GM19238 (cell line): ENCODE data around the gene SNAP47.

Experiments
- DNase-seq: peaks from one replicate; pipeline ENCODE4 v3.0.0; 2011; ENCODE audit warnings: low spot score; ENCODE audit not compliant: insufficient read length

SNAP47 gene

DNA sequence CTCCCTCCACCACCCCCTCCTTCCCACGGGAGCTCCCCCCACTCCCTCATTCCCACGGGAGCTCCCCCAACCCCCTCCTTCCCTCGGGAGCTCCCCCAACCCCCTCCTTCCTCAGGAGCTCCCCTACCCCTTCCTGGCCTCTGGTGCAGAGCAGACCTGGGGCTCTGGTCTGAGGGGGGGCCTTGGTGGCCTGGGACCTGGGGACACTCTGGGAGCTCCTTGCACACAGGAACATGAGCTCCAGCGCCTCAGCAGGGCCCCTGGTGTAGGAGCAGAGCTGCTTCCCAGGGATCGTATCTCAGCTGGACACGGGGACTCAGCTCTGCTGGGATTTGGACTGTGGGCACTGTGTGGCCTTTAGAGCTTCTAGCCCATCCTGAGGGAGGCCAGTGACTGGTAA is 60.5 kb downstream of the SNAP47 start:
- no peak for DNase-seq

- no peak for DNase-seq
Measured at GRCh38 chr1:227796359-227796915, 61.2 kb downstream of the SNAP47 start.

DNA sequence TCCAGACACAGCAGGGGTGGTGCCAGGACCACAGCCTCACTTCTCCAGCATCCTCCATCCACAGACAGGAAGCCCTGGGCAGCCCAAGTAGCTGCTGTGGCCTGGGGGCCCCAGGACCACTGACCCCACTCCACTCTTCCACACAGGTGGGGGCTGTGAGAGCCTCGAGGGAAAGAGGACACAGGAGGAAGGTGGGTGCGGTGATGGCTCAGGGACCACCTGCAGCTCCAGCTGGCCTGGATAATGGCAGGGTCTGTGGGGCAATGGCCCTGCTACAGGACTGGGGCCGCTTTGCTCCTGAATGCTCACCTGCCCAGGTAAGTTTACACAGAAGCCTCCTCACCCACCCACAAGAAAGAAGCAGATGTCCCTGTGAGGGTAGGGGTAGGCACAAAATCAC is 61.9 kb downstream of the SNAP47 start:
- no peak for DNase-seq

- DNase-seq, result no peak
Measured at GRCh38 chr1:227797625-227798024, 62.4 kb downstream of the SNAP47 start.

GRCh38 chr1:227798078-227798802 is 63.0 kb downstream of the SNAP47 start:
- no peak for DNase-seq

DNA sequence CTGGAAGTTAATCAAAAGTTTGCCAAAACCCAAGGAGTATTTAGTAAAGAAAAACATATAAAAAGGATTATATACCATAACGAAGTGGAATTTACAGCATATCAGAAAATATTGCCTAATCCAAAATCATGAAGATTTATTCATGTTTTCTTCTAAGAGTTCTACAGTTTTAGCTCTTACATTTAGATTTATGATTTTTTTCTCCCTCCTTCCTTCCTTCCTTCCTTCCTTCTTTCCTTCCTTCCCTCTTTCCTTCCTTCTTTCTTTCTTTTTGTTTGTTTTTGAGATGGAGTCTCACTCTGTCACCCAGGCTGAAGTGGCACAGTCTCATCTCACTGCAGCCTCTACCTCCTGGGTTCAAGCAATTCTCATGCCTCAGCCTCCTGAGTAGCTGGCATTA is 64.5 kb downstream of the SNAP47 start:
- no peak for DNase-seq

- DNase-seq, result no peak
Measured at GRCh38 chr1:227803933-227804332, 68.7 kb downstream of the SNAP47 start.

GRCh38 chr1:227805606-227806197 is 70.5 kb downstream of the SNAP47 start:
- DNase-seq, result no peak

GRCh38 chr1:227808566-227808965 is 73.3 kb downstream of the SNAP47 start:
- DNase-seq, result no peak

DNA sequence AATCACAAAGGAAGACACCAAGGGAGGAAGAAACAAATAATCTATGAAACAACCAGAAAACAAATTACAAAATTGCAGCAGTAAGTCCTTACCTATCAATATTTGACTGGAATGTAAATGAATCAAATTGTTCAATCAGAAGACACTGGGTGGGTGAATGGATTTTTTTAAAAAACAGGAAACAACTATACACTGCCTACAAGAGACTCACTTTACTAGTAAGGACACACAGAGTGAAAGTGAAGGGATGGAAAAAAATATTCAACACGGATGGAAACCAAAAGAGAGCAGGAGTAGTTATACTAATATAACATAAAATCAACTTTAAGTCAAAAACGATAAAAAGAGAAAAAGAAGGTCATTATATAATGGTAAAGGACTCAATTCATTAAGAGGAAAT is 73.8 kb downstream of the SNAP47 start:
- DNase-seq, result no peak

DNA sequence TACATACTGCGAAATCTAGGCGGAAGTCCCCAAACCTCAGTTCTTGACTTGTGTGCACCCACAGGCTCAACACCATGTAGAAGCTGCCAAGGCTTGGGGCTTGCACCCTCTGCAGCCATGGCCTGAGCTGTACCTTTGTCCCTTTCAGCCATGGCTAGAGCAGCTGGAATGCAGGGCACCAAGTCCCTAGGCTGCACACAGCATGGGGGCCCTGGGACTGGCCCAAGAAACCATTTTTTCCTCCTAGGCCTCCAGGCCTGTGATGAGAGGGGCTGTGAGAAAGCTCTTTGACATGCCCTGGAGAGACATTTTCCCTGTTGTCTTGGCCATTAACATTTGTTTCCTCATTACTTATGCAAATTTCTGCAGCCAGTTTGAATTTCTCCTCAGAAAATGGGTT is 78.7 kb downstream of the SNAP47 start:
- DNase-seq, result no peak

- DNase-seq, result no peak
Measured at GRCh38 chr1:227815468-227816409, 80.5 kb downstream of the SNAP47 start, which contains the start of gene PRSS38. Gene PRSS38, plus strand, starts transcription at chr1:227815675. Its CDS starts 42 bp downstream, at chr1:227815717.

DNA sequence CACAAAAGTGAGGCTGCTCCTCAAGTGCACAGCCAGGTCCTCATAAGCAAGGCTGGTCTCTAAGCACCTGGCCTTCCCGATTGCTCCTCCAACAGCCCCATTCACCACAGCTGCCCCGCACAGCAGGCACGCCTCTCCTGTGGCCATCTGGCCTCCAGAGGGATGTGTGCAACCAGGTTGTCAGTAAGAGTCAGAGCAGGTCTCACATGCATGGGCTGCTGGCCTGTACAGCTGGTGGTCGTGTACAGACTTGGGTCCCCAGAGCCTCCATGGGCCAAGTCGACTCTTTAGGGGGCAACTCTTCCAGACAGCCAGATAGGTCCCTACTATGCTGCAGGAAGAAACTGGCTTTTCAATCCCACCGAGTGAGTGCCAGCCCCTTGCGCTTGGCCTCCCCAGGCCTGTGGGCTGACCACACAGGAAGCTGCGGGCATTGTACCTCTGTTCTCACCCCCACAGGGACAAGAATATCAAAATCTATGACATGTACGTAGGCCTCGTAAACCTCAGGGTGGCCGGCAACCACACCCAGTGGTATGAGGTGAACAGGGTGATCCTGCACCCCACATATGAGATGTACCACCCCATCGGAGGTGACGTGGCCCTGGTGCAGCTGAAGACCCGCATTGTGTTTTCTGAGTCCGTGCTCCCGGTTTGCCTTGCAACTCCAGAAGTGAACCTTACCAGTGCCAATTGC is 81.7 kb downstream of the SNAP47 start:
- no peak for DNase-seq

DNA sequence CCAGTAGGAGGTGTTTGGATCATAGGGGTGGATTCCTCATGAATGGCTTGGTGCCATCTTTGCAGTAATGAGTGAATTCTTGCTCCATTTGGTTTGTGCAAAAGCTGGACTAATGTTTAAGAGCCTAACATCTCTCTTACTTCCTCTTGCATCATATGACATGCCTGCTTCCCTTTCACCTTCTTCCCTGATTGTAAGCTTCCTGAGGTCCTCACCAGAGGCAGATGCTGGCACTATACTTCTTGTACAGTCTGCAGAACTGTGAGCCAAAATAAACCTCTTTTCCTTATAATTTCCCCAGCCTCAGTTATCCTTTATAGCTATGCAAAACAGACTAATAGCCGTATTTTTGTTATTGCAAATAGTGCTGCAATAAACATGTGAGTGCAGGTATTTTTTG is 88.3 kb downstream of the SNAP47 start:
- DNase-seq, result no peak

DNA sequence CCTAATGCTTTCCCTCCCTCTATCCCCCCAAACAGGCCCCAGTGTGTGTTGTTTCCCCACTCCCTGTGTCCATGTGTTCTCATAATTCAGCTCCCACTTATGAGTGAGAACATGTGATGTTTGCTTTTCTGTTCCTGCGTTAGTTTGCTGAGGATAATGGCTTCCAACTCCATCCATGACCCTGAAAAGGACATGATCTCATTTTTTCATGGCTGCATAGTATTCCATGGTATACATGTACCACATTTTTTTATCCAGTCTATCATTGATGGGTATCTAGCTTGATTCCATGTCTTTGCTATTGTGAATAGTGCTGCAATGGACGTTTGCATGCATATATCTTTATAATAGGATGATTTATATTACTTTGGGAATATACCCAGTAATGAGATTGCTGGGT is 89.0 kb downstream of the SNAP47 start:
- no peak for DNase-seq

GRCh38 chr1:227828786-227829185 is 93.6 kb downstream of the SNAP47 start:
- no peak for DNase-seq
